CD4-positive, alpha-beta T cell (primary cell): ENCODE data around the gene PWWP2B. TPM values are rescaled to one million over a fixed set of nuclear protein-coding genes. Genes with fewer than 3 reads are reported as not detected.

Experiments
- ATAC-seq: fragments of 200-7000 bp; cut with Tn5 transposase; one replicate; pipeline ENCODE4 v1.10.0; 2022; ENCODE audit warnings: mild to moderate bottlenecking; ENCODE audit not compliant: poor library complexity
- CTCF ChIA-PET: fragments of 350-600 bp; sonication (Branson Sonifier 250); formaldehyde crosslinking; loops from one replicate; lab custom pipeline; 2021; ENCODE audit warnings: antibody characterized with exemption, inconsistent platforms; lab: Charles Lee
- POLR2A ChIA-PET: fragments of 350-600 bp; sonication (Branson Sonifier 250); formaldehyde crosslinking; loops from one replicate; lab custom pipeline; 2021; ENCODE audit warnings: antibody characterized with exemption, inconsistent platforms; lab: Charles Lee
- DNase-seq, 14 experiments: peaks; one replicate each; pipeline ENCODE4 v3.0.0-alpha.2; 2013 to 2020; ENCODE audit warnings: mixed read lengths in 2 of 14
- H3K27ac ChIP-seq, 2 donors: one replicate each; pipeline versions ENCODE4 v1.5.1 to v1.7.0; 2013; ENCODE audit warnings: low read length in 2 of 2, low read depth in 1 of 2, mild to moderate bottlenecking in 1 of 2
- H3K27me3 ChIP-seq, 2 experiments: 1 replicate in 1 of 2; 2 replicates in 1 of 2; pipeline versions ENCODE4 v1.6.1 to v1.7.0; 2013; ENCODE audit warnings: low read length in 2 of 2, control low read depth in 1 of 2, mild to moderate bottlenecking in 1 of 2, moderate library complexity in 1 of 2; ENCODE audit not compliant: insufficient read depth in 2 of 2, control insufficient read depth in 1 of 2
- H3K36me3 ChIP-seq: one replicate; pipeline ENCODE4 v1.6.1; 2013; ENCODE audit warnings: low read length, control low read depth; ENCODE audit not compliant: insufficient read depth
- H3K4me1 ChIP-seq: one replicate; pipeline ENCODE4 v1.6.1; 2013; ENCODE audit warnings: low read length, control low read depth; ENCODE audit not compliant: insufficient read depth
- H3K4me3 ChIP-seq: one replicate; pipeline ENCODE4 v1.5.1; 2013; ENCODE audit warnings: mild to moderate bottlenecking, low read length, moderate library complexity
- H3K9me3 ChIP-seq, 2 experiments: 1 replicate in 1 of 2; 2 replicates in 1 of 2; pipeline versions ENCODE4 v1.6.1 to v1.7.0; 2013; ENCODE audit warnings: low read length in 2 of 2, mild to moderate bottlenecking in 2 of 2, control low read depth in 1 of 2, moderate library complexity in 1 of 2; ENCODE audit not compliant: control insufficient read depth in 1 of 2, insufficient read depth in 1 of 2
- H3K27ac Mint-ChIP-seq: one replicate; pipeline ENCODE4 v1.8.0; 2020; ENCODE audit warnings: mixed read lengths
- H3K27me3 Mint-ChIP-seq: one replicate; pipeline ENCODE4 v1.8.0; 2021; ENCODE audit warnings: mixed read lengths
- H3K36me3 Mint-ChIP-seq: one replicate; pipeline ENCODE4 v1.8.0; 2021; ENCODE audit warnings: low read depth, mixed read lengths
- H3K4me1 Mint-ChIP-seq: one replicate; pipeline ENCODE4 v1.8.0; 2021; ENCODE audit warnings: low read depth, mixed read lengths
- H3K4me3 Mint-ChIP-seq: one replicate; pipeline ENCODE4 v1.8.0; 2020; ENCODE audit warnings: mild to moderate bottlenecking, mixed read lengths
- H3K9me3 Mint-ChIP-seq: one replicate; pipeline ENCODE4 v1.8.0; 2020; ENCODE audit warnings: mixed read lengths
- CTCF ChIP-seq: fragments of 200-600 bp; IDR thresholded peaks from one replicate; pipeline ENCODE4 v1.8.0; 2022; ENCODE audit warnings: antibody characterized with exemption, mild to moderate bottlenecking
- intact Hi-C, 2 experiments: fragments of 100-400 bp; cut with DNase I in 1 of 2; cut with micrococcal nuclease in 1 of 2; formaldehyde crosslinking; loops; one replicate each; pipeline versions ENCODE4 v1.15.1 to v1.9.0; 2023 to 2025; cut with DNase I, micrococcal nuclease
- total RNA-seq, 174 experiments: library from RNA in 2 of 174; stranded (reverse) in 2 of 174; gene quantifications; one replicate each; pipeline ENCODE4 v1.2.3 and lab custom pipeline; 2021 to 2026

PWWP2B gene
- total RNA-seq, 2 experiments from 2014 or later: 19.2 to 19.6 TPM

- Mint-ChIP-seq H3K27me3 (no peaks in the 10 kb centered on the region), H3K36me3 (no peaks in the 10 kb centered on the region), H3K4me1 (no peaks in the 10 kb centered on the region), H3K9me3 (no peaks in the 10 kb centered on the region), H3K27ac (no peak overlapping the region), H3K4me3 (no peak overlapping the region)
- no peaks in the 10 kb centered on the region for H3K27me3 ChIP-seq
- no peak overlapping the region for H3K4me3 ChIP-seq
- no peak for ATAC-seq
- no peak for TF ChIP-seq CTCF
- CTCF ChIA-PET: no interaction called here
- H3K27ac ChIP-seq: no peak overlapping the region
- peaks cover 5% of the 10 kb centered on the region for H3K4me1 ChIP-seq
- intact Hi-C loops: no loop called here
- no peak for DNase-seq
- POLR2A ChIA-PET: no interaction called here
- no peaks in the 10 kb centered on the region for H3K36me3 ChIP-seq
- no peaks in the 10 kb centered on the region for H3K9me3 ChIP-seq
Observed at GRCh38 chr10:132354356-132355094, 42.5 kb upstream of the PWWP2B start.

GRCh38 chr10:132355297-132355696 lies 41.7 kb upstream of the PWWP2B start:
- Mint-ChIP-seq H3K36me3 (no peaks in the 10 kb centered on the region), H3K9me3 (no peaks in the 10 kb centered on the region), H3K4me3 (no peak overlapping the region), H3K4me1 (no peaks in the 10 kb centered on the region), H3K27ac (no peak overlapping the region), H3K27me3 (no peaks in the 10 kb centered on the region)
- Histone ChIP-seq H3K27ac (no peak overlapping the region), H3K4me1 (peaks cover 5% of the 10 kb centered on the region), H3K9me3 (no peaks in the 10 kb centered on the region), H3K4me3 (no peak overlapping the region), H3K27me3 (no peaks in the 10 kb centered on the region), H3K36me3 (no peaks in the 10 kb centered on the region)
- ATAC-seq (no peak), DNase-seq (no peak)
- POLR2A ChIA-PET: no interaction called here
- intact Hi-C loops: no loop called here
- no peak for TF ChIP-seq CTCF
- CTCF ChIA-PET: no interaction called here

GRCh38 chr10:132355754-132356153 lies 41.2 kb upstream of the PWWP2B start:
- ATAC-seq (no peak), DNase-seq (no peak)
- no peak overlapping the region for H3K27ac Mint-ChIP-seq
- H3K4me1 ChIP-seq: peaks cover 5% of the 10 kb centered on the region
- POLR2A ChIA-PET: no interaction called here
- H3K27ac ChIP-seq: no peak overlapping the region
- H3K4me3 Mint-ChIP-seq: no peak overlapping the region
- no peaks in the 10 kb centered on the region for H3K9me3 Mint-ChIP-seq
- H3K4me1 Mint-ChIP-seq: no peaks in the 10 kb centered on the region
- CTCF ChIA-PET: no interaction called here
- no peak overlapping the region for H3K4me3 ChIP-seq
- intact Hi-C loops: no loop called here
- no peaks in the 10 kb centered on the region for H3K36me3 ChIP-seq
- TF ChIP-seq CTCF: no peak
- no peaks in the 10 kb centered on the region for H3K27me3 Mint-ChIP-seq
- no peaks in the 10 kb centered on the region for H3K9me3 ChIP-seq
- H3K27me3 ChIP-seq: no peaks in the 10 kb centered on the region
- no peaks in the 10 kb centered on the region for H3K36me3 Mint-ChIP-seq
